ENCODE measurements around the gene KIZ. TPM values are rescaled to one million over a fixed set of nuclear protein-coding genes. Genes with fewer than 3 reads are reported as not detected.

KIZ gene
- total RNA-seq: 100 to 1,000 TPM; 171 to 291 (median 193) TPM
- 10 to 100 TPM in 1 of 3 donors, 1 to 10 TPM in 2; 5.1 to 15.0 (median 9.4) TPM for polyA plus RNA-seq

- intact Hi-C loops (cut with DNase I): loop anchor here (5.0 to 10.0 kb wide), 7 partner anchors 66 to 779 kb away; partner anchors contain the start of genes RALGAPA2 and XRN2
- Histone ChIP-seq H3K27ac (peak within 1 kb of the TSS; percentile 83 to 97 (median 92)), H3K36me3 (peaks cover 0 to 6% (median 0%) of the 10 kb centered on the region in 4 donors), H3K27me3 (no peaks in the 10 kb centered on the region), H3K4me1 (peaks cover 0 to 31% (median 21%) of the 10 kb centered on the region in 4 donors), H3K9me3 (no peaks in the 10 kb centered on the region), H3K4me3 (peak within 1 kb of the TSS; percentile 96 to 100 (median 98))
- TF ChIP-seq POLR2A (IDR thresholded peaks at IDR 0.05): peak; percentile 80 to 92
- peak; percentile 94 to 99 (median 98) for TF ChIP-seq POLR2AphosphoS5 (IDR thresholded peaks at IDR 0.05)
- TF ChIP-seq CTCF (IDR thresholded peaks at IDR 0.05): peak; percentile 28 to 62 (median 44)
- peak in 1 of 4 donors; percentile 49 for TF ChIP-seq EP300 (IDR thresholded peaks at IDR 0.05)
- WGBS, 2 donors: 0 to 1% methylated on average over 66 of the region's 66 CpGs
- peak; percentile 98 for DNase-seq
Measured at GRCh38 chr20:21125849-21126580, at the start of gene KIZ. Gene KIZ (plus strand): TSS chr20:21126082. CDS start chr20:21126116, 34 bp downstream.

GRCh38 chr20:21077809-21078345 is 48.0 kb upstream of the KIZ start:
- Histone ChIP-seq H3K36me3 (no peaks in the 10 kb centered on the region), H3K27me3 (peaks cover 0 to 10% (median 0%) of the 10 kb centered on the region in 3 donors), H3K27ac (no peak overlapping the region), H3K4me3 (no peak overlapping the region), H3K9me3 (no peaks in the 10 kb centered on the region), H3K4me1 (no peaks in the 10 kb centered on the region)
- 57 to 74% methylated on average over 4 of the region's 4 CpGs for WGBS, 2 donors
- no peak for TF ChIP-seq POLR2A (IDR thresholded peaks at IDR 0.05)
- no peak for TF ChIP-seq POLR2AphosphoS5 (IDR thresholded peaks at IDR 0.05)
- TF ChIP-seq EP300 (IDR thresholded peaks at IDR 0.05): no peak
- no peak for TF ChIP-seq CTCF (IDR thresholded peaks at IDR 0.05)
- intact Hi-C loops (cut with DNase I): no loop called here
- no peak for DNase-seq

GRCh38 chr20:21082584-21082983 is 43.3 kb upstream of the KIZ start:
- Histone ChIP-seq H3K9me3 (no peaks in the 10 kb centered on the region), H3K27ac (no peak overlapping the region), H3K4me1 (no peaks in the 10 kb centered on the region), H3K27me3 (peaks cover 0 to 27% (median 0%) of the 10 kb centered on the region in 3 donors), H3K4me3 (no peak overlapping the region), H3K36me3 (no peaks in the 10 kb centered on the region)
- intact Hi-C loops (cut with DNase I): no loop called here
- TF ChIP-seq EP300 (IDR thresholded peaks at IDR 0.05) (no peak), CTCF (IDR thresholded peaks at IDR 0.05) (no peak), POLR2A (IDR thresholded peaks at IDR 0.05) (no peak), POLR2AphosphoS5 (IDR thresholded peaks at IDR 0.05) (no peak)
- 58 to 66% methylated on average over 2 of the region's 2 CpGs for WGBS, 2 donors
- no peak for DNase-seq

- Histone ChIP-seq H3K27ac (no peak overlapping the region), H3K36me3 (no peaks in the 10 kb centered on the region), H3K4me1 (no peaks in the 10 kb centered on the region), H3K27me3 (peaks cover 0 to 38% (median 0%) of the 10 kb centered on the region in 3 donors), H3K4me3 (no peak overlapping the region), H3K9me3 (no peaks in the 10 kb centered on the region)
- TF ChIP-seq POLR2AphosphoS5 (IDR thresholded peaks at IDR 0.05) (no peak), CTCF (IDR thresholded peaks at IDR 0.05) (no peak), EP300 (IDR thresholded peaks at IDR 0.05) (no peak), POLR2A (IDR thresholded peaks at IDR 0.05) (no peak)
- no peak for DNase-seq
- intact Hi-C loops (cut with DNase I): no loop called here
- WGBS, 2 donors: 14 to 29% methylated on average over 2 of the region's 2 CpGs
Measured at GRCh38 chr20:21083825-21084325, 42.0 kb upstream of the KIZ start.

Measured in sigmoid colon (tissue), 7 donors.